GM19193 (cell line): ENCODE data around the gene PIH1D1.

ENCODE experiments used
- POLR2A ChIP-seq: IDR thresholded peaks from 4 replicates; pipeline ENCODE4 v1.6.1; 2011; ENCODE audit not compliant: insufficient read depth, insufficient read length; ENCODE audit errors: extremely low read depth

The PIH1D1 gene

DNA sequence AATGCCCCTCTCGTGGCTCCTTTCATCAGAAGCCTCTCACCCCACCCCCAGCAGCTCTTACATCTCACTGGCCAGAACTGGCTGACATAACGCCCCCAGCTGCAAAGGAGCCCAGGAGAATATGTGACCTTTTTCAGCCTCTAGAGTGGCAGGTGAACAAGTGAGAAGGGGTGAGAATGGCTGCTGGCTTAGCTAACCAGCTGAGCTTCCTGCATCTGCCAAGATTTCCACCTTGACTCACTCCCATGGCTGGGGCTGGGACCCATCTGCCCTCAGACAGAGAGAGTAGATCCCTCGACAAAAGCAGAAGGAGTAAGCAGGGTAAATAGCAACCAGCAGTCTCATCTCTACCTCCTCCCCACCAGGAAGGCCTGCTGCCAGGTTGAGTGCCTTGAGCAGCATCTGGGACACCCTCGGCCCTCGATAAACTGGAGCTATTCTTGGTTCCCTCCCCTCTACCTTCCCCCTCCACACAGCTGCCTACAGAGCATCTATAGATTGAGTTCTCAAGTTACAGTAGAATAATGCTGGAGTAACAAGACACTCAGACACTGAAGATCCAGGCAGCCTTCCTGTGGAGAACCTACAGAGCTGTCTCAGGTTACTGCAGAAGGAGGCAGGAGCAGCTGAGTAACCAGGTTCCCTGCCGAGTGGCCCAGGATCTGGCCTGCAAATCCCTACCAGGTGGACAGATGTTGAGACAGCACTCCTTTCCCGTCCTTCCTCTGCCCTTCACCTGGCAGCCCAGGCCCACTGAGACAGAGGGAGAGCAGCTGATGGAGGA, 48.0 kb downstream of the PIH1D1 start:
- no peak for TF ChIP-seq POLR2A

DNA sequence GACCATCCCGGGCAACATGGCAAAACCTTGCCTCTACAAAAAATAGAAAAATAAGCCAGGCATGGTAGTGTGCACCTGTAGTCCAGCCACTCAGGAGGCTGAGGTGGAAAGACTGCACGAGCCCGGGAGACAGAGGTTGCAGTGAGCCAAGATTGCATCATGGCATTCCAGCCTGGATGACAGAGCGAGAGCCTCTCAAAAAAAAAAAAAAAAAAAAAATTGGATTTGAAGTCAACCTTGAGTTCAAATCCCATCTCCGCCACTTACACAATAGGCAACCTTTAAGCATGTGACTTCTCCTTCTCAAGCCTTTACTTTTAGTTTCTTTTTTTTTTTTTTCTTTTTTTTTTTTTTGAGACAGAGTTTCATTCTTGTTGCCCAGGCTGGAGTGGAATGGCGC, 51.6 kb downstream of the PIH1D1 start:
- no peak for TF ChIP-seq POLR2A

DNA sequence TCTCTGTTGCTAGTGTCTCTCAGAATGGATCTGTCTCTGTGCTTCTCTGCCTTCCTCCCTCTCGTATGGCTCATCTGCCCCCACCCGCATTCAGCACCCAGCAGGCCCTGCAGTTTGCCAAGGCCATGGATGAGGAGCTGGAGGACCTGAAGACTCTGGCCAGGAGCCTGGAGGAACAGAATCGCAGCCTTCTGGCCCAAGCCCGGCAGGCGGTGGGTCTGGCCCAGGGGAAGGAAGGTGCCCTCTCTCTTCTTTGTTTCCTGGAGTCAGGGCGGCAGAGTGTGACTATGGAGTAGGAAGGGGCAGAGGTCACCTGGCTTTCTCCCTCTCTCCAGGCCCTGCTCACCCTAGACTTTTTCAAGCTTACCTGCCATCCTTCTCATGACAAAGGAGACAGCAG, 52.7 kb downstream of the PIH1D1 start:
- no peak for TF ChIP-seq POLR2A

DNA sequence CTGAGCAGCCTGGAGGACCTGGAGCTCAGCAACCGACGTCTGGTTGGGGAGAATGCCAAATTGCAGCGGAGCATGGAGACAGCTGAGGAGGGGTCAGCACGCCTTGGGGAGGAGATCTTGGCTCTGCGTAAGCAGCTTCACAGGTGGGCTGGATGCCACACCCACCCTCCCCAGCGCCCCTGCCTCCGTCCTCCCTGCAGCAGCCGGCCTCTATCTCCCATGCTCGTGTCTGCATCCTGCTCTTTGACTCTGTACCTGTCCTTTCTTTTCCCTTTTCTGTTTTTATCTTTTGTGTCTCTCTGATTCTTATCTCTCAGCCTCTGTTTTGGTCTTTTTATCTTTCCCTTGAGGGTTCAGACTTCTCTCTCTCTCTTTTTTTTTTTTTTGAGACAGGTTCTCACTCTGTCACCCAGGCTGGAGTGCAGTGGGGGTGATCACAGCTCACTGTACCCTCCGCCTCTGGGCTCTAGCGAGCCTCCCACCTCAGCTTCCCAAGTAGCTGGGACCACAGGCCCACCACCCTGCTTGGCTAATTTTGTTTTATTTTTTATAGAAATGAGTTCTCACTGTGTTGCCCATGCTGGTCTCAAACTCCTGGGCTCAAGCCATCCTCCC, 53.5 kb downstream of the PIH1D1 start:
- no peak for TF ChIP-seq POLR2A

DNA sequence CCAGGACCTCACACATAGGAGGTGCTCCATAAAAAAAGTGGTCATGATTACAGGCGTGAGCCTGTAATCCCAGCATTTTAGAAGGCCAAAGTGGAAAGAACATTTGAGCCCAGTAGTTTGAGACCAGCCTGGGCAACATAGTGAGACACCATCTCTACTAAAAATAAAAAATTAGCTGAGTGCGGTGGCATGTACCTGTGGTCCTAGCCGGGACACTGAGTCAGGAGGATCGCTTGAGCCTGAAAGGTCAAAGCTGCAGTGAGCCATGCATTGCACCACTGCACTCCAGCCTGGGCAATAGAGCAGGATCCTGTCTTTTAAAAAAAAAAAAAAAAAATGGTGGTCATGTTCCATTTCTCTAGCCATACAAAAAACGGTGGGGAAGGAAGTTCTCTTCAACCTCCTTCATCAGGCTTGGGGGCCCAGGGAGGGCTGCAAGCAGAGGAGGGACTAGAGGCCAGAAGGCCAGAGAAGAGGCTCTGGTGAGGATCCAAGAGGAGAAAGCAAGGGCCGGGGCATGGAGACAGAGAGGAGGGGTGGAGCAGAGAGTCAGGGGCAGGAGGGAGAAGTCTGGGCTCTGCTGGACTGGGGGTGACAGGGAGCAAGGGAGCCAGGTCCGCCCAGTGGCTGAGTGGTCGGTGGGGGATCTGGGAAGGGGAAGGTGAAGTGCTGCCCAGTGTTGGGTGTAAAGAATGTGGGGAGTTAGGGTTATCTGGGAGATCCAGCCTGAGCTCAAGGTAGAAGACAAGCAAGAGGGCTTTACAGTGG, 54.7 kb downstream of the PIH1D1 start:
- TF ChIP-seq POLR2A: no peak
